ENCODE data around the gene TMEM59L.

The TMEM59L gene

GRCh38 chr19:18660051-18660910 is 47.6 kb downstream of the TMEM59L start:
- DNase-seq, result no peak

GRCh38 chr19:18660939-18661670 is 48.4 kb downstream of the TMEM59L start:
- DNase-seq, result no peak

GRCh38 chr19:18662972-18663732 is 50.5 kb downstream of the TMEM59L start:
- no peak for DNase-seq

GRCh38 chr19:18663940-18664530 is 51.4 kb downstream of the TMEM59L start:
- no peak for DNase-seq

GRCh38 chr19:18665771-18666202 is 53.1 kb downstream of the TMEM59L start:
- no peak for DNase-seq

GRCh38 chr19:18666317-18666716 is 53.6 kb downstream of the TMEM59L start:
- no peak for DNase-seq

- no peak for DNase-seq
Measured at GRCh38 chr19:18666784-18667183, 54.1 kb downstream of the TMEM59L start.

- no peak for DNase-seq
Measured at GRCh38 chr19:18667531-18668251, 55.0 kb downstream of the TMEM59L start.

GRCh38 chr19:18668252-18668631 is 55.6 kb downstream of the TMEM59L start:
- no peak for DNase-seq

- no peak for DNase-seq
Measured at GRCh38 chr19:18668744-18669523, 56.3 kb downstream of the TMEM59L start.

- no peak for DNase-seq
Measured at GRCh38 chr19:18669524-18669817, 56.8 kb downstream of the TMEM59L start.

- DNase-seq, result no peak
Measured at GRCh38 chr19:18669883-18670282, 57.2 kb downstream of the TMEM59L start.

- DNase-seq, result no peak
Measured at GRCh38 chr19:18670312-18670711, 57.6 kb downstream of the TMEM59L start.
